ENCODE measurements around the gene ARHGAP18.

GRCh38 chr6:129670634-129671033, 39.3 kb downstream of the ARHGAP18 start:
- TF ChIP-seq CTCF (IDR thresholded peaks at IDR 0.05 in 8 of 11, conservative IDR thresholded peaks at IDR 0.05 in 3 of 11) (no peak), POLR2A (IDR thresholded peaks at IDR 0.05) (no peak), POLR2AphosphoS5 (IDR thresholded peaks at IDR 0.05) (no peak)

Measured in spleen (tissue), 7 donors.